Retinal pigment epithelial cell (primary cell): ENCODE measurements around the gene PLCG2.

ENCODE experiments used
- DNase-seq: peaks from one replicate; pipeline ENCODE4 v3.0.0-alpha.2; 2010; ENCODE audit warnings: low read depth
- H3K4me3 ChIP-seq: 2 replicates; pipeline ENCODE4 v1.5.1; 2011; ENCODE audit warnings: mild to moderate bottlenecking, low read length, control low read depth, moderate library complexity
- CTCF ChIP-seq: conservative IDR thresholded peaks from 2 replicates; pipeline ENCODE4 v1.5.1; 2011; ENCODE audit warnings: low read depth, low read length, control low read depth, inconsistent platforms

PLCG2 gene

GRCh38 chr16:81942007-81942601 is 163.0 kb downstream of the PLCG2 start:
- no peak overlapping the region for H3K4me3 ChIP-seq
- no peak for TF ChIP-seq CTCF
- no peak for DNase-seq

- H3K4me3 ChIP-seq, result no peak overlapping the region
- no peak for DNase-seq
- no peak for TF ChIP-seq CTCF
Measured at GRCh38 chr16:81945665-81946064, 166.6 kb downstream of the PLCG2 start.

- no peak overlapping the region for H3K4me3 ChIP-seq
- no peak for DNase-seq
- no peak for TF ChIP-seq CTCF
Measured at GRCh38 chr16:81946206-81946605, 167.1 kb downstream of the PLCG2 start.

DNA sequence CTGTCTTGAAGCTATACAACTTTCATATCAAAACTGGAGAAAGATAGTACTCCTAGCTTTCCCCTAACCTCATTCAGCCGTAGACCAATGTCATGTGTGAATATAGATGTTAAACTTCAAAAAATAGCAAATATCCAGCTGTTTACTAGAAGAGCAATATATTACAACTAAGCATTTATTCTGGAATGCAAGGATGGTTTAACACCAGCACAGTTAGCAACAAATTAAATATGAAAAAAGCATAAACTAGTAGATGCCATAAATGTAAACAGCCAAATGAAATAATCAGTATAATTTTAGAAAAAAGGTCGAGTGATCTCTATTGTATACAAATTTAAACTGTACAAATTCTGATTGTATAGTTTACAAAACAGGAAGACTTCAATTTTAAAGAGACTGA is 172.5 kb downstream of the PLCG2 start:
- TF ChIP-seq CTCF, result no peak
- no peak for DNase-seq
- H3K4me3 ChIP-seq, result no peak overlapping the region

GRCh38 chr16:81956213-81956948 is 177.3 kb downstream of the PLCG2 start:
- no peak for TF ChIP-seq CTCF
- DNase-seq, result no peak

GRCh38 chr16:81964808-81965207 is 185.7 kb downstream of the PLCG2 start:
- H3K4me3 ChIP-seq, result no peak overlapping the region
- no peak for DNase-seq
- TF ChIP-seq CTCF, result no peak

More at GRCh38 chr16:81956213-81956948, 177.3 kb downstream of the PLCG2 start:
- H3K4me3 ChIP-seq, result no peak overlapping the region

DNA sequence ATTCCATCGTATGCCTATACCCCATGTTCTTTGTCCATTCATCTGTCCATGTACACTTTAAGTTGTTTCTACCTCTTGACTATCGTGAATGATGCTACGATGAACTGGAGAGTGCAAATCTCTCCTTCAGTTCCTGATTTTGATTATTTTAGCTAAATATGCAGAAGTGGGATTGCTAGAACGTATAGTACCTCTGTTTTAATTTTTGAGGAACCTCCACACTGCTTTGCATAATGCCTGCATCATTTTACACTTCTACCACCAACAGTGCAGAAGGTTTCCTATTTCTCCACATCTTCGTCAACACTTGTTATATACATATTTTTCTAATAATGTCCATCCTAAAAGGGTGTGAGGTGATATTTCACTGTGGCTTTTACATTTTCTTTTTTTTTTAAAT is 188.3 kb downstream of the PLCG2 start:
- no peak for DNase-seq
- no peak overlapping the region for H3K4me3 ChIP-seq
- no peak for TF ChIP-seq CTCF
